ENCODE data around the gene PRR23B.

The PRR23B gene

GRCh38 chr3:138975351-138975750 lies 45.4 kb downstream of the PRR23B start:
- no peak for DNase-seq (ENCODE audit: low read depth in 2 of 2, low spot score in 1 of 2)

DNA sequence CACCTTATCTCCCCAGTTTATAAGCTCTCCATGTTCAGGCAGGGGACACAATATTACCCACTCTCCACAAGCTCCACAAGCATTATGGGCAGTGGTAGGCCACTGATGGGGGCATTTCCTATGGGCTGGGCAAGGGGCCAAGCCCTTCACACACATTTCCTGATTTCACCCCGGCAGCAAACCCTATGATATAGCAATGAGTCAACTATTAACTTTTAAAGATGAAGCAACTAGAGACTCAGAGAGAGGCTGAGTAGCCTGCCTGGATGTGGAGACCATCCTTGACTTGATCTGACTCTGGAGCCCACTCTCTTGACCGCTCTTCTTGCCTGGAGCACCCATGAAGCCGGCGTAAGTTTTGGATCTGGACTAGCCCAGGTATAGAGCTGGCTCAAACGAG lies 46.3 kb downstream of the PRR23B start:
- no peak for DNase-seq (ENCODE audit: low read depth in 2 of 2, low spot score in 1 of 2)

GRCh38 chr3:138972941-138973340 lies 47.8 kb downstream of the PRR23B start:
- no peak for DNase-seq (ENCODE audit: low read depth in 2 of 2, low spot score in 1 of 2)

DNA sequence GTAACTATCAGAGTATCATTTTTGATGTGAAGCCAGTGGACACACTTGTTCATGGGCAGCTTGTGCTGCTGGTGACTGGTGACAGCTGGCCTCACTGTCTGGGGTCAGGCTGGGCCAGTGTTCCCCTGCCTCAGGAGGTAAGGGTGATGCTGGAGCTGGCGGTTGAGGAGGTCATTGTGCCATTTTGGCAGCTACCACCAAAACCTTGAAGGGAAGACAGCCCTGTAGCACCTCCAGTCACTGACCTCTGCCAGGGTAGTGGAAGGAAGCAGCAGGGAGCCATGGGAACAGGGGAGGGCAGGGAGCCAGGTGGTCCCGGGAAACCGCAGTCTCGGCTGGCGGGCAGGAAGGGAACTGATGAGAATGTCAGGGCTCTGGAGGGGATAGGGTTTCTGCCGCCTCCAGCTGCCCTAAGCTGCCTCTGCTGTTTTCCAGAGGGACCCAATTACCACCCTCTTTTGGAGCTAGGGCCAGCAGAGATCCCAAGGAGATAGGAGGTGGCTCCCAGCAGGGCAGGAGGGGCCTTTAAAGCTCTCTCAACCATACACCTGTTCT lies 48.9 kb downstream of the PRR23B start:
- no peak for DNase-seq (ENCODE audit: low read depth in 2 of 2, low spot score in 1 of 2)
